Left lung (tissue), 10 donors: Measurements from ENCODE around the gene TBC1D30. TPM values are rescaled to one million over a fixed set of nuclear protein-coding genes. Genes with fewer than 3 reads are reported as not detected.

Experiments used
- ATAC-seq: fragments of 200-7000 bp; cut with Tn5 transposase; one replicate; pipeline ENCODE4 v1.9.1; 2020; ENCODE audit warnings: moderate library complexity
- DNase-seq, 4 donors: peaks; one replicate each; pipeline ENCODE4 v3.0.0-alpha.2; 2013 to 2020
- H3K27ac ChIP-seq, 2 donors: fragments of 200-600 bp; sonication (generic) in 1 of 2; one replicate each; pipeline versions ENCODE4 v1.5.0 to v1.8.0; 2020 to 2021
- H3K27me3 ChIP-seq, 2 donors: fragments of 200-600 bp; sonication (generic) in 1 of 2; one replicate each; pipeline versions ENCODE4 v1.5.0 to v1.8.0; 2020 to 2021
- H3K36me3 ChIP-seq, 2 donors: fragments of 200-600 bp; sonication (generic) in 1 of 2; one replicate each; pipeline versions ENCODE4 v1.5.0 to v1.8.0; 2020 to 2021
- H3K4me1 ChIP-seq, 2 donors: fragments of 200-600 bp; one replicate each; pipeline ENCODE4 v1.8.0; 2021
- H3K4me3 ChIP-seq, 2 donors: fragments of 200-600 bp; sonication (generic) in 1 of 2; one replicate each; pipeline versions ENCODE4 v1.5.0 to v1.8.0; 2020 to 2021; ENCODE audit warnings: mild to moderate bottlenecking in 1 of 2
- H3K9me3 ChIP-seq, 2 donors: fragments of 200-600 bp; sonication (generic) in 1 of 2; one replicate each; pipeline versions ENCODE4 v1.5.0 to v1.8.0; 2020 to 2021
- CTCF ChIP-seq, 2 donors: fragments of 200-600 bp; sonication (generic) in 1 of 2; IDR thresholded peaks; one replicate each; pipeline versions ENCODE4 v1.5.0 to v1.8.0; 2021; ENCODE audit warnings: antibody characterized with exemption in 2 of 2
- intact Hi-C, 2 donors: fragments of 100-400 bp; cut with DNase I; formaldehyde crosslinking; loops; one replicate each; pipeline versions ENCODE4 v1.11.2 to v1.14.2; 2022
- polyA plus RNA-seq, 6 donors: library from polyadenylated mRNA; unstranded; fragments of 120-200 nt; gene quantifications; one replicate each; pipeline ENCODE4 v1.2.1, GENCODE V29; 2013; ENCODE audit not compliant: insufficient read length in 6 of 6
- total RNA-seq, 2 donors: library from RNA; stranded (reverse); fragmentation: NEBNext Ultra II Directional; extraction: Animal tissue kit (Norgen Biotek cat#: 25700); gene quantifications; one replicate each; pipeline ENCODE4 v1.2.1, GENCODE V29; 2021
- donor health status: DM: no; HTN: yes; CAD: no.
- donor health status: DM: no; HTN: no; CAD: no.

The TBC1D30 gene
- total and polyA plus RNA-seq, 8 donors, result 4.3 to 15.8 (median 11.0) TPM

DNA sequence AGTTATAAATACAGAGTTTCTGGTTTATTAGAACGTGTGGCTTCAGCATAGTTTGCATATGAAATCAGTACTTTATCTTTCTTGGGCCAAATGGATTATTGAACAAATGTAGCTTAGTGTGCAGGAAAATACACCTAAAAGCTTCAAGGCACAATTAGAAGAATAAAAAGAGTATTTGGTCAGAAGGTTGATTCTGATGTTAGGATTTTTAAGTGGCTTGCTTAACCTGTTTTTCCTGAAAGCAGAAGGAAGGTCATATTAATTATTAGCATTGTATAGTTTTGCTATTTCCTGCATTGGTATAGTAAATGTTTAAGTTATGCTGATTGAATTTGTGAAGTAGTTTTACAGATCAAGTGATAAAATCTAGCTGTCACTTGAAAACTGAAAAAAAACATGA lies 34.3 kb upstream of the TBC1D30 start:
- H3K27me3 ChIP-seq, result no peaks in the 10 kb centered on the region
- no peak for TF ChIP-seq CTCF (IDR thresholded peaks at IDR 0.05)

GRCh38 chr12:64791036-64791435 lies 33.4 kb upstream of the TBC1D30 start:
- ATAC-seq (no peak), DNase-seq (no peak)
- Histone ChIP-seq H3K4me3 (no peak overlapping the region), H3K36me3 (no peaks in the 10 kb centered on the region), H3K27ac (no peak overlapping the region), H3K4me1 (peaks cover 0 to 5% of the 10 kb centered on the region in 2 donors), H3K27me3 (no peaks in the 10 kb centered on the region), H3K9me3 (no peaks in the 10 kb centered on the region)
- TF ChIP-seq CTCF (IDR thresholded peaks at IDR 0.05), result no peak
- intact Hi-C loops, result no loop called here

More for the DNA sequence above, 34.3 kb upstream of the TBC1D30 start:
- ATAC-seq, result no peak
- no peaks in the 10 kb centered on the region for H3K9me3 ChIP-seq
- intact Hi-C loops, result no loop called here
- H3K4me3 ChIP-seq, result no peak overlapping the region
- H3K4me1 ChIP-seq, result no peaks in the 10 kb centered on the region
- no peak overlapping the region for H3K27ac ChIP-seq
- H3K36me3 ChIP-seq, result no peaks in the 10 kb centered on the region
- DNase-seq, result peak in 2 of 4 donors; percentile 17 to 37

DNA sequence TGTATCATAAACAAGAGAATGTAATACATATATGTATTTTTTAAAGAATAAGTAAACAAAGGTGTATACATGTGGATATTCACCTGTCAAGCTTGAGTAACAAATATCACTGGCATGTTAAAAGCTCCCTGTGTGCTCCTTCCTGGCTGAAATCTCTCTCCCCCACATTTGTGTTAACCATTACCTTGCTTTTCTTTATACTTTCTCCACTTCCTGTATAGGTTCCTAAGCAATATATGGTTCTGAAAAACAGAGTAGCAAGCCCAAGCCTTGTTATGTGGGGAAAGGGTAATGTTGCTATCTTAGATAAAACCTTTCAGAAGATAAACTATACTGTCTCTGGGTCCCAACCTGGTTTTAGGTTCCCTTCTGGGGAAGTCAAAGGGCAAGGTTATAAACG lies 32.3 kb upstream of the TBC1D30 start:
- no peaks in the 10 kb centered on the region for H3K36me3 ChIP-seq
- intact Hi-C loops, result no loop called here
- H3K4me1 ChIP-seq, result peaks cover 0 to 7% of the 10 kb centered on the region in 2 donors
- H3K4me3 ChIP-seq, result no peak overlapping the region
- H3K9me3 ChIP-seq, result no peaks in the 10 kb centered on the region
- ATAC-seq, result no peak
- no peak for DNase-seq
- no peaks in the 10 kb centered on the region for H3K27me3 ChIP-seq
- no peak for TF ChIP-seq CTCF (IDR thresholded peaks at IDR 0.05)
- no peak overlapping the region for H3K27ac ChIP-seq

DNA sequence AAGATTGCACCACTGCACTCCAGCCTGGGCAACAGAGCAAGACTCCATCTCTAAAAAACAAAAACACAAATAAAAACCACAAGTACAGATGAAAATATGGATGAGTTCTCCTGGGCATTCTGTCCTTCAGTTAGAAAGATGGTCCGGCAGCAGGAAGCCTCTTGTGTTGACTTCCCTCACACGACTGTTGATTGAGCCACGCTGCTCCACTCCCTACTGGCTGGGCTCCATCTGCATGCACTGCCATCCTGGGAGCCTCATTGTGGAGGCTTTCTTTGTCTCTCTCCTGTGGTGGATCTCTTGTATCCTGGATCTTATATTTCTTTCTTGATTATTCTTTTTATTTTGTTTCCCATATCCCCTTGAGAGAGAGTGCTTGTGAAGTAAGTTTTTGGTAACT lies 30.8 kb upstream of the TBC1D30 start:
- Histone ChIP-seq H3K27me3 (no peaks in the 10 kb centered on the region), H3K4me3 (no peak overlapping the region), H3K4me1 (peaks cover 0 to 7% of the 10 kb centered on the region in 2 donors), H3K27ac (no peak overlapping the region), H3K36me3 (no peaks in the 10 kb centered on the region), H3K9me3 (no peaks in the 10 kb centered on the region)
- no peak for TF ChIP-seq CTCF (IDR thresholded peaks at IDR 0.05)
- intact Hi-C loops, result no loop called here
- ATAC-seq (peak; percentile 20), DNase-seq (no peak)

GRCh38 chr12:64794305-64794704 lies 30.1 kb upstream of the TBC1D30 start:
- DNase-seq, result no peak
- H3K4me3 ChIP-seq, result no peak overlapping the region
- intact Hi-C loops, result no loop called here
- H3K36me3 ChIP-seq, result no peaks in the 10 kb centered on the region
- no peak overlapping the region for H3K27ac ChIP-seq
- no peak for ATAC-seq
- peaks cover 0 to 7% of the 10 kb centered on the region in 2 donors for H3K4me1 ChIP-seq
- no peak for TF ChIP-seq CTCF (IDR thresholded peaks at IDR 0.05)
- no peaks in the 10 kb centered on the region for H3K27me3 ChIP-seq
- no peaks in the 10 kb centered on the region for H3K9me3 ChIP-seq
